DLD1 (cell line): ENCODE data around the gene HES4.
"Not testable (repeated sequence)": the region's sequence is repeated elsewhere in the genome, so short reads cannot be mapped to it uniquely, and the experiment has no call there.

ENCODE experiments used
- in situ Hi-C: cut with HindIII; loops from 2 replicates; pipeline ENCODE4 v1.10.0; 2017; ENCODE audit warnings: low sequenced_read_pairs

HES4 gene

GRCh38 chr1:1033731-1034438 is 34.0 kb upstream of the HES4 start:
- in situ Hi-C loops: no loop called here

GRCh38 chr1:1033009-1033587 is 33.2 kb upstream of the HES4 start:
- in situ Hi-C loops: no loop called here

GRCh38 chr1:1032424-1032823 is 32.5 kb upstream of the HES4 start:
- in situ Hi-C loops: no loop called here

DNA sequence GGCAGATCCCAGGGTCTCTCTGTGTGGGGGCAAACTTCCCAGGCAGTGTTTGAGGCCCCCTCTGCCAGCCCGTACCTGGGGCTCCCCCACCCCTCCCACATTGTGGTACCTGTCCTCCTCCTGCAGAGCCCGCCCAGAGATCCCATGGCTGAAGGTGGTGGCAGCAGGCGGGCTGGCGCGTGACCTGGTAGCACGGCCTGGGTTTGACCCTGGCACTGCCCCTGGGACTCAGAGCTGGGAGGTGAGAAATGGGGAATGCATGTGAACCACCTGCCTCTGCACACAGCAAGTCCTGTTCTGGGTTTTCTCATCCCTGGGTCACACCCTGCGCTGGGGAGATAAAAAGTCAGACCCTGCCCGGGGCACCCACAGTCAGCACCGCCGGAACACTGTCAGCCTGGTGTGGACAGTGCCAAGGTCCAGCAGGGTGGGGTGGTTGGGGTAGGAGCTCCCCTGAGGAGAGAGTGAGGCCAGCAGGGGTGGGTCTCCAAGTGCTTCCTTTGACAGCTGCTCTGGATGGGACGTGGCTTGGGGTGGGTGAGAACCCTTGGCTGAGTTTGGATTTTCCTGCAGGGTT is 31.9 kb upstream of the HES4 start:
- in situ Hi-C loops: no loop called here

DNA sequence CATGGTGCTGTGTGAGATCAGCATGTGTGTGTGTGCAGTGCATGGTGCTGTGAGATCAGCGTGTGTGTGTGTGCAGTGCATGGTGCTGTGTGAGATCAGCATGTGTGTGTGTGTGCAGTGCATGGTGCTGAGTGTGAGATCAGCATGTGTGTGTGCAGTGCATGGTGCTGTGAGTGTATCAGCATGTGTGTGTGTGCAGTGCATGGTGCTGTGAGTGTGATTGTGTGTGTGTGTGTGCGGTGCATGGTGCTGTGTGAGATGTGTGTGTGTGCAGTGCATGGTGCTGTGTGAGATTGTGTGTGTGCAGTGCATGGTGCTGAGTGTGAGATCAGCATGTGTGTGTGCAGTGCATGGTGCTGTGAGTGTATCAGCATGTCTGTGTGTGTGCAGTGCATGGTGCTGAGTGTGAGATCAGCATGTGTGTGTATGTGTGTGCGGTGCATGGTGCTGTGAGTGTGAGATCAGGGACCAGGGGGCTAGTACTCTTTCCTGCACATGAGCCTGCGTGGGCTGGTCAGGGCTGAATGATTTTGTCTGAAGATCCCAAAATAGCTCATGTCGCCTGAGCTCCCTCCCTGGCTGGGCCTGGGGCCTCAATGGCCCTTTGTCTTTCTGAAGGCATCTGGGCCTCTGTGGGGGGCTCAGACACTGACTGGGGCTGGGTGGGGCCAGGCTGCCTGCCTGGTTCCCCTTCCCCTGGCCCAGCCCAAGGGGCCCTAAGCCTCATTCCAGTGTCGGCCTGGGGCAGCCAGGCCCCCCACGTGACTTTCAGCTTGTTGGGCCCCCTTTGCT is 31.2 kb upstream of the HES4 start:
- in situ Hi-C loops: not testable (repeated sequence)

- in situ Hi-C loops: no loop called here
Measured at GRCh38 chr1:1027791-1028190, 27.9 kb upstream of the HES4 start.

- in situ Hi-C loops: no loop called here
Measured at GRCh38 chr1:1026599-1027413, 26.9 kb upstream of the HES4 start.

- in situ Hi-C loops: no loop called here
Measured at GRCh38 chr1:1025730-1026129, 25.8 kb upstream of the HES4 start.

DNA sequence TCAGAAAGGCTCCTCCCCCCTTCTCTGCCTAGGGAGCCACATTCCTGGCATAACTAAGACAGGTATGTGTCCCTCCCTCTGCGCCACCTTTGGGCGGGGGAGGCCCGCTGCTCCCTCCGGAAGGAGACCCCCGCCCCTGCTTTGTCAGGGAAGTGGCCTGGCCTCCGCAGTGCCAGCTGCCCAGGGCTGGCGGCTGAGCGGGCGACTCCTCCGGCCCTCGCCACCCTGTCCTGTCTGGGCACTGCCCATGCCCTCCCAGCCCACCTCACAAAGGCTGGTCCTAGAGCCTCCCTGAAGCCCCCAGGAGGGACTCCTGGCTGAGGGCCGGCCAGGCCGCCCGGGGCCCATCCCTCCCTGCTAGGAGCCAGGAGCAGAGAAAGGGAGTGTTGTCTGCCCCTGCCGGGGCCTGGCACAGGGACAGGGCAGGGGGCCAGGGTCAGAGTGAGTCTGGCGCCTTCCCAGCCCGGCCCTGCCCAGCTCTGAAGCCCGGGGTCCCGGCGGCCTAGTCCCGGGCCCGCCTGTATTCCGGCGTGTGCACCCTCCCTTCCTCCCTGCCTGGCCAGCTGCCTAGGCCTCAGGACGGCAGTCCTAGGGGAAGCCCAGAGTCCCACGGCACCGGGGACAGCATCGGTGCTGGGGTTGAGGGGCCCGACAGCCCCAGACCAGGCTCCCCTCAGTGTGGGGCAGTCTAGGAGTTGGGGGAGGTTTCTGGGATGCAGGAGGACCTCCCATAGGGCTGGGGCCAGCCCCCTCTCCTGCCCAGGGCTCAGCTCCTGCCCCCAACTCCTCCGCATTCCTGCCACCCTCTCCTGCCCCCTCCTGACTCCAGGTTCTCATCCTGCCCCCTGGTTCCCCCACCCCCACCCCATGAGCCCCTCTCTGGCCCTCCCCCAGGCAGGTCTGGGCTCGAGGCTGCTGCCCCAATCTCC is 25.1 kb upstream of the HES4 start:
- in situ Hi-C loops: no loop called here

GRCh38 chr1:1024149-1024770 is 24.4 kb upstream of the HES4 start:
- in situ Hi-C loops: no loop called here

DNA sequence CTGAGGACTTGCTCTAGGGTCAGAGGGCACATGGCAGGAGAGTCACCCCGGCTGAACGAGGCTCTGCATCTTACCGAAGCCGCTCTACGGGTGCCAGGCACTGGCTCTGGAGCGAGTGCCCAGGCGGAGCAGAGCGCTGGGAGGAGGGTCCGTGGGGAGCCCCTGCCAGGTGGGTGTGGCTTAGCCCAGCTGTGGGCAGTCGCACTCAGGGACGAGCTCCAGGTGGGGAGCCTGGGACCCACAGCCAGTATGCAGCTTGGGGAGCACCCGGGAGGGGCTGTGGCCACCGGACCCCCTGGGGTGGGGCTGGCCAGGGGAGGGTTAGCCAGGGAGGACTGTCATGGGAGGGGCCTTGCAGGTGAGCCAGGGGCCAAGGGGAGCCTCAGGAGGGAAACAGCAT is 23.8 kb upstream of the HES4 start:
- in situ Hi-C loops: no loop called here

DNA sequence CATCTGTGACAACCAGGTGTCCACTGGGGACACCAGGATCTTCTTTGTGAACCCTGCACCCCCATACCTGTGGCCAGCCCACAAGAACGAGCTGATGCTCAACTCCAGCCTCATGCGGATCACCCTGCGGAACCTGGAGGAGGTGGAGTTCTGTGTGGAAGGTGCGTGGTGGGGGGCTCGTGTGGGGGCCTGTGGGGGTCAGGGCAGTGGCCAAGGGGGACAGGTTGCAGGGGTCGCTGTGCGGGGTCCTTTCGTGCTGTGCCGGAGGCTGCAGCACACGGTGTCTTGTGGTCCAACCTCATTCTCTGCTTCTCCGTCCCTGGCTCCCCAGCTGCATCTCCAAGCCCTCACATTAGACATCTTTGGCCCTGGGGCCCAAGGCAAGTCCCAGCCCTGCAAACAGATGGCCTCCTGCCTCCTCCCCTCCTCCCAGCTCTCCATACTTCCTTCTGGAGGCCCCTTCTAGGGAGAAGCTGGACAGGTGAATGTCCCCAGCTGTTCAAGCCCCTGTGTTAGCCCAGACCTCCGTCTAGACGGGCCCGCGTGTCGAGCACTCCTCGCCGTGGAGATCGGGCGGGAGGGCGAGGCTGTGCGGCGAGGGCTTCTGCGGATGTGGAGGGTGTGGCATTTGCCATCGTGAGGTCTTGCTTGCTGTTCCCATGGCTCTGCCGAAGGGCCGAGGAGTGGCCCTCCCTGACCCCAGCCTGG is 22.6 kb upstream of the HES4 start:
- in situ Hi-C loops: no loop called here

GRCh38 chr1:1021920-1022259 is 22.0 kb upstream of the HES4 start:
- in situ Hi-C loops: no loop called here

GRCh38 chr1:1021010-1021919 is 21.4 kb upstream of the HES4 start:
- in situ Hi-C loops: no loop called here

DNA sequence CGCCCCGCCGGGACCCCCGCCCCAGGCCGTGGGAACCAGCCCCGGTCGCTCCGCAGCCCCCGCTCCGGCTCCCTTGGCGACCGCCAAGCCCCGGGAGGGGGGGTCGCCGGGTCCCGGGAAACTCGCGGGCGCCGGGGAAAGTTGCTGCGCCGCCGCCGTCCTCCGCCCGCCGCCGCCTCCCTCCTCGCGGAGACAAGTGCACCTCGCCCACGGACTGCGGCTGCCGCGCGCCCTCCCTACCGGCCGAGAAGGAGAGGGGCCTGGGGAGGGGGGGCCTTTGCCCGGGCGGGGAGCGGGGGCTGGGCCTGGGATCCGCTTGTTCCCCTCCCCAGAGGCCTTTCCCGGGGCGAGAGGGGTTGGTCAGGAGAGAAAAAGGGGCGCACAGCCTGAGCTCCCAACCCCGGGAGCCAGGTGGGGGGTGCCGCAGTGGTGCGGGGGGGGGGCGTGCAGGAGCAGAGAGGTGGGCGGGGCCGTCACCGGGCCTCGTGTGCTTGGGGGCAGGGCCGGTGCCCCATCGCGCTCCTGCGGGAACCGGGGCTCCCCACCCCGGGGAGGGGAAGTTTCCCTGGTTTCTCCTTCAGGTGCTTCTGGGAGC is 20.6 kb upstream of the HES4 start:
- in situ Hi-C loops: no loop called here

- in situ Hi-C loops: no loop called here
Measured at GRCh38 chr1:1020000-1020404, 20.1 kb upstream of the HES4 start, which contains the start of gene AGRN. Gene AGRN, plus strand, starts transcription at chr1:1020120. Its CDS starts 53 bp downstream, at chr1:1020173.
